H1 (cell line): ENCODE data around the gene STARD7. TPM values are rescaled to one million over a fixed set of nuclear protein-coding genes. Genes with fewer than 3 reads are reported as not detected.

Experiments
- CTCF ChIA-PET: fragments of 300-600 bp; sonication (Branson Sonifier 250); formaldehyde crosslinking; loops from one replicate; lab custom pipeline; 2021; ENCODE audit not compliant: partially characterized antibody; lab: Charles Lee
- POLR2A ChIA-PET: fragments of 300-600 bp; sonication (Branson Sonifier 250); formaldehyde crosslinking; loops from one replicate; lab custom pipeline; 2021; ENCODE audit warnings: inconsistent platforms; ENCODE audit not compliant: partially characterized antibody; lab: Charles Lee
- DNase-seq, 2 experiments: peaks; one replicate each; pipeline versions ENCODE4 v3.0.0 to v3.0.0-alpha.2; 2010 to 2022; ENCODE audit warnings: low spot score in 2 of 2, low read depth in 1 of 2, mixed read lengths in 1 of 2
- FAIRE-seq: peaks from 2 replicates; lab custom pipeline; 2011; peaks lifted over from hg19 to GRCh38; lab: Jason Lieb, UNC
- H2AFZ ChIP-seq: 2 replicates; pipeline ENCODE4 v1.8.1; 2012; ENCODE audit warnings: low read length, inconsistent platforms
- H2AK5ac ChIP-seq: 2 replicates; pipeline ENCODE4 v1.6.1; 2013; ENCODE audit warnings: low read depth, low read length
- H2BK120ac ChIP-seq: replicated peaks from 2 replicates; pipeline ENCODE3; 2013; ENCODE audit warnings: low read depth, low read length, inconsistent platforms
- H2BK12ac ChIP-seq: 2 replicates; pipeline ENCODE4 v1.6.1; 2013; ENCODE audit warnings: low read depth, low read length
- H2BK15ac ChIP-seq: 2 replicates; pipeline ENCODE4 v1.6.1; 2013; ENCODE audit warnings: low read length
- H2BK20ac ChIP-seq: 2 replicates; pipeline ENCODE4 v1.6.1; 2013; ENCODE audit warnings: low read length
- H2BK5ac ChIP-seq: 2 replicates; pipeline ENCODE4 v1.6.1; 2013; ENCODE audit warnings: low read depth, low read length
- H3K14ac ChIP-seq: 2 replicates; pipeline ENCODE4 v1.6.1; 2013; ENCODE audit warnings: inconsistent platforms; ENCODE audit not compliant: insufficient read length
- H3K18ac ChIP-seq: 2 replicates; pipeline ENCODE4 v1.6.1; 2013; ENCODE audit warnings: low read length; ENCODE audit errors: extremely low read depth
- H3K23ac ChIP-seq: 2 replicates; pipeline ENCODE4 v1.6.1; 2013; ENCODE audit warnings: inconsistent platforms; ENCODE audit not compliant: insufficient read length
- H3K23me2 ChIP-seq: 2 replicates; pipeline ENCODE4 v1.6.1; 2013; ENCODE audit warnings: low read depth, low read length
- H3K27ac ChIP-seq: 2 replicates; pipeline ENCODE4 v1.6.1; 2011; ENCODE audit warnings: low read depth, low read length, inconsistent platforms
- H3K27me3 ChIP-seq, 4 experiments: replicated peaks in 1 of 4; 1 replicate in 1 of 4; 2 replicates in 3 of 4; pipeline versions ENCODE4 v1.6.1 to v1.8.1; 2011 to 2013; ENCODE audit warnings: low read length in 3 of 4, mild to moderate bottlenecking in 3 of 4, inconsistent platforms in 2 of 4, mixed read lengths in 2 of 4, moderate library complexity in 1 of 4; ENCODE audit not compliant: control insufficient read depth in 3 of 4, insufficient read depth in 3 of 4; ENCODE audit errors: extremely low read depth in 1 of 4
- H3K36me3 ChIP-seq, 4 experiments: 2 replicates each; pipeline versions ENCODE4 v1.6.1 to v1.8.1; 2011 to 2013; ENCODE audit warnings: mild to moderate bottlenecking in 4 of 4, low read length in 3 of 4, moderate library complexity in 2 of 4, control low read depth in 1 of 4, inconsistent platforms in 1 of 4; ENCODE audit not compliant: insufficient read depth in 4 of 4, control insufficient read depth in 2 of 4
- H3K4ac ChIP-seq: replicated peaks from 2 replicates; pipeline ENCODE3; 2013; ENCODE audit warnings: low read length, low read depth, mixed read lengths, inconsistent platforms; ENCODE audit not compliant: insufficient read length
- H3K4me1 ChIP-seq, 4 experiments: replicated peaks in 1 of 4; 1 replicate in 1 of 4; 2 replicates in 3 of 4; pipeline versions ENCODE4 v1.6.1 to v1.8.1; 2011 to 2013; ENCODE audit warnings: low read length in 3 of 4, inconsistent platforms in 2 of 4, mixed read lengths in 1 of 4; ENCODE audit not compliant: insufficient read depth in 4 of 4, control insufficient read depth in 3 of 4
- H3K4me2 ChIP-seq, 2 experiments: 2 replicates each; pipeline versions ENCODE4 v1.6.1 to v1.8.1; 2011 to 2013; ENCODE audit warnings: low read depth in 2 of 2, low read length in 2 of 2, control low read depth in 1 of 2, inconsistent platforms in 1 of 2, mild to moderate bottlenecking in 1 of 2; ENCODE audit not compliant: insufficient read depth in 1 of 2
- H3K4me3 ChIP-seq, 4 experiments: fragments of 200-600, 300-600 bp in 1 of 4; sonication (generic), shearing (Covaris generic), sonication (Bioruptor Twin) in 1 of 4; 2 replicates each; pipeline versions ENCODE4 v1.5.1 to v1.8.1; 2011 to 2016; ENCODE audit warnings: low read length in 4 of 4, low read depth in 3 of 4, control low read depth in 2 of 4, inconsistent platforms in 2 of 4, mild to moderate bottlenecking in 2 of 4, mixed read lengths in 1 of 4, moderate library complexity in 1 of 4; ENCODE audit not compliant: insufficient read depth in 2 of 4; ENCODE audit errors: extremely low read depth in 1 of 4
- H3K56ac ChIP-seq: replicated peaks from 2 replicates; pipeline ENCODE3; 2013; ENCODE audit warnings: low read depth, mild to moderate bottlenecking, mixed read lengths, low read length, inconsistent platforms; ENCODE audit not compliant: insufficient read length
- H3K79me1 ChIP-seq: 2 replicates; pipeline ENCODE4 v1.6.1; 2013; ENCODE audit warnings: low read depth, low read length, control low read depth
- H3K79me2 ChIP-seq, 2 experiments: 2 replicates each; pipeline versions ENCODE4 v1.6.1 to v1.8.1; 2012 to 2013; ENCODE audit warnings: low read length in 2 of 2, mild to moderate bottlenecking in 2 of 2, inconsistent platforms in 1 of 2; ENCODE audit not compliant: insufficient read depth in 2 of 2, control insufficient read depth in 1 of 2
- H3K9ac ChIP-seq, 4 experiments: replicated peaks in 1 of 4; 1 replicate in 1 of 4; 2 replicates in 3 of 4; pipeline versions ENCODE4 v1.6.1 to v1.8.1; 2011 to 2013; ENCODE audit warnings: low read depth in 3 of 4, low read length in 3 of 4, control low read depth in 2 of 4, mild to moderate bottlenecking in 2 of 4, moderate library complexity in 2 of 4, inconsistent platforms in 1 of 4; ENCODE audit errors: extremely low read depth in 1 of 4
- H3K9me3 ChIP-seq, 2 experiments: 2 replicates each; pipeline versions ENCODE4 v1.6.1 to v1.8.1; 2012 to 2013; ENCODE audit warnings: mild to moderate bottlenecking in 2 of 2, moderate library complexity in 2 of 2, control low read depth in 1 of 2, inconsistent platforms in 1 of 2, low read depth in 1 of 2, low read length in 1 of 2, mixed read lengths in 1 of 2; ENCODE audit not compliant: insufficient read depth in 2 of 2
- H4K20me1 ChIP-seq, 2 experiments: replicated peaks in 1 of 2; 2 replicates each; pipeline versions ENCODE3 to v1.8.1; 2011 to 2013; ENCODE audit warnings: inconsistent platforms in 2 of 2, low read length in 2 of 2, mild to moderate bottlenecking in 1 of 2; ENCODE audit not compliant: insufficient read depth in 2 of 2, control insufficient read depth in 1 of 2
- H4K5ac ChIP-seq: 2 replicates; pipeline ENCODE4 v1.6.1; 2013; ENCODE audit warnings: low read length, low read depth, mixed read lengths, inconsistent platforms; ENCODE audit not compliant: insufficient read length
- H4K8ac ChIP-seq: 2 replicates; pipeline ENCODE4 v1.8.0; 2013; ENCODE audit warnings: mild to moderate bottlenecking, moderate library complexity, low read length, inconsistent platforms; ENCODE audit not compliant: insufficient read depth; ENCODE audit errors: extremely low read depth
- H4K91ac ChIP-seq: replicated peaks from 2 replicates; pipeline ENCODE3; 2013; ENCODE audit warnings: low read length, mixed read lengths, inconsistent platforms; ENCODE audit not compliant: insufficient read length
- BRCA1 ChIP-seq: IDR thresholded peaks from 2 replicates; pipeline ENCODE4 v1.6.1; 2012; ENCODE audit warnings: low read depth, low read length, improper control_type of control experiment
- KDM1A ChIP-seq: fragments of 200-600, 300-600 bp; sonication (generic); IDR thresholded peaks from 2 replicates; pipeline ENCODE4 v1.7.1; 2016; ENCODE audit warnings: mild to moderate bottlenecking, low read length, borderline replicate concordance
- POLR2A ChIP-seq, 2 experiments: IDR thresholded peaks; 1 replicate in 1 of 2; 2 replicates in 1 of 2; pipeline ENCODE4 v1.6.1; 2011; ENCODE audit warnings: low read depth in 2 of 2, low read length in 2 of 2, mild to moderate bottlenecking in 2 of 2; ENCODE audit errors: control extremely low read depth in 1 of 2
- RAD21 ChIP-seq, 2 experiments: IDR thresholded peaks in 1 of 2; conservative IDR thresholded peaks in 1 of 2; 2 replicates each; pipeline ENCODE4 v1.6.1; 2011; ENCODE audit warnings: low read depth in 2 of 2, low read length in 2 of 2, improper control_type of control experiment in 1 of 2, inconsistent platforms in 1 of 2, mild to moderate bottlenecking in 1 of 2, moderate library complexity in 1 of 2
- SIRT6 ChIP-seq: IDR thresholded peaks from one replicate; pipeline ENCODE4 v1.7.1; 2012; ENCODE audit warnings: low read length, inconsistent platforms
- SIX5 ChIP-seq: IDR thresholded peaks from 2 replicates; pipeline ENCODE4 v1.6.1; 2011; ENCODE audit warnings: mild to moderate bottlenecking, low read depth, low read length
- TBP ChIP-seq: IDR thresholded peaks from 2 replicates; pipeline ENCODE4 v1.6.1; 2011; ENCODE audit warnings: low read depth, low read length, improper control_type of control experiment
- TEAD4 ChIP-seq: IDR thresholded peaks from 2 replicates; pipeline ENCODE4 v1.6.1; 2012; ENCODE audit warnings: low read depth, low read length, inconsistent platforms, mixed read lengths
- YY1 ChIP-seq: IDR thresholded peaks from 2 replicates; pipeline ENCODE4 v1.6.1; 2011; ENCODE audit warnings: low read depth, mild to moderate bottlenecking, low read length
- WGBS, 2 experiments: shearing (Covaris generic) in 1 of 2; methylation state at CpG; one replicate each; pipeline versions ENCODE4 v1.1.6 to v1.1.7; 2013 to 2015; ENCODE audit warnings: low lambda C conversion rate in 2 of 2, mixed read lengths in 2 of 2, inconsistent platforms in 1 of 2, low coverage in 1 of 2, missing lambda C conversion rate in 1 of 2; ENCODE audit not compliant: insufficient replicate concordance in 2 of 2, insufficient coverage in 1 of 2, insufficient read length in 1 of 2; ENCODE audit errors: extremely low coverage in 1 of 2, missing lambda C conversion rate in 1 of 2; 5-methylcytosine and 5-hydroxymethylcytosine counted together
- polyA plus RNA-seq, 7 experiments: library from polyadenylated mRNA; depleted of rRNA in 3 of 7; stranded (reverse) in 5 of 7; unstranded in 2 of 7; fragments of >200 nt in 5 of 7; fragments of 200-250 nt in 2 of 7; gene quantifications; 1 replicate in 5 of 7; 2 replicates in 1 of 7; 4 replicates in 1 of 7; pipeline versions ENCODE4 v1.2.1 to v1.2.3, GENCODE V29; 2011 to 2013; ENCODE audit warnings: missing spikeins in 2 of 7, mixed read lengths in 2 of 7
- total RNA-seq: library from RNA; stranded (reverse); fragmentation: NEBNext Ultra II Directional; extraction: Animal tissue kit (Norgen Biotek cat#: 25700); gene quantifications from 2 replicates; pipeline ENCODE4 v1.2.1, GENCODE V29; 2021

The STARD7 gene
- total and polyA plus RNA-seq, 2 of the 8 experiments (the other 6 are each of a cell fraction or from before 2014, with no cell fraction given) = 89.1 to 200 TPM

DNA sequence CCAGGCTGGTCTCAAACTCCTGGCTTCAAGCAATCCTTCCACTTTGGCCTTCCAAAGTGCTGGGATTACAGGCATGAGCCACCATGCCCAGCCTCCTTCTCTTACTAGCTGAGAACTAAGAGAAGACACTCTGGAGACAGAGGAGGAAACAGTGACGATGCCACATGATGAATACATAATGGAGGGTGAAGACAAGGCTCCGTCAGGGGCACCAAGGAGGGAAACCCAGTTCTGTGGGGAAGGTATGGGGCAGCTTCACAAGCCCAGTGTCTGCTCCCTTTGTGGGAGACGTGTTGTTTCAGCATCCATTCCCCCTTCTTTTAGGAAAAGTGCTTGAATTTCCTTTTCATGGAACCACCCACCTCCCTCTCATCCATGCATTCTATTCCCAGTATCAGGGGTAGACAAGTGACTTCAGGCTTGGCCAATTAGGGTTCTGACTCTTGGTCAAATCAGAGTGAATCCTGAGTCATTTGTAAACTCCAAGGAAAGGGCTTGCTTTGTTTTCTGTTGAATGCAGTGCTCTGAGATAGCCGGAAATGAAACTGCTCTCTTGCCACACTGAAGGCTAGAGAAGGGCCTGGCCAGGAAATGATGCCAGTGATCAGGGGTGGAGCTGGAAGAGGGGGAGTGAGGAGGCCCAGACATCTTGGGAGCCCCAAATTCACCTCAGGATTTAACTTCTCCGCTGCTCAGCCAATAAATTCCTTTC, 33.4 kb upstream of the STARD7 start:
- no peaks in the 10 kb centered on the region for H3K23me2 ChIP-seq
- ChIA-PET CTCF (interaction anchor here (0.7 to 4.7 kb wide), 15 partner anchors 8 to 249 kb away, joined by 3 to 43 read pairs (median 5); no protein-coding TSS in a partner anchor), POLR2A (interaction anchor here (0.6 to 0.9 kb wide), 3 partner anchors 33 to 299 kb away, joined by 3 read pairs; partner anchors contain the start of gene ADRA2B)
- H3K79me1 ChIP-seq = no peaks in the 10 kb centered on the region
- H3K9ac ChIP-seq = no peak overlapping the region
- H3K14ac ChIP-seq = no peak overlapping the region
- no peaks in the 10 kb centered on the region for H3K9me3 ChIP-seq
- no peak overlapping the region for H3K4me2 ChIP-seq
- H2BK15ac ChIP-seq = no peak overlapping the region
- no peak for TF ChIP-seq BRCA1
- no peak for TF ChIP-seq SIRT6
- no peak for TF ChIP-seq TBP
- no peak for TF ChIP-seq POLR2A (IDR thresholded peaks at IDR 0.05; ENCODE audit: control extremely low read depth in 1 of 2, low read depth in 2 of 2, low read length in 2 of 2)
- TF ChIP-seq YY1 = no peak
- no peak for TF ChIP-seq RAD21 (IDR thresholded peaks at IDR 0.05 in 1 of 2, conservative IDR thresholded peaks at IDR 0.05 in 1 of 2; ENCODE audit: low read depth in 2 of 2, low read length in 2 of 2)
- no peak for TF ChIP-seq TEAD4
- TF ChIP-seq KDM1A = no peak
- TF ChIP-seq SIX5 = no peak
- no peak overlapping the region for H3K56ac ChIP-seq
- H3K18ac ChIP-seq = no peak overlapping the region
- H3K23ac ChIP-seq = no peak overlapping the region
- H3K36me3 ChIP-seq = no peaks in the 10 kb centered on the region
- H4K20me1 ChIP-seq = no peaks in the 10 kb centered on the region
- H4K91ac ChIP-seq = no peak overlapping the region
- WGBS, 2 experiments = 90% methylated on average over 5 of the region's 5 CpGs; no CpG with 5 or more reads in 1 of the 2 experiments
- H3K4me1 ChIP-seq = peaks cover 0 to 3% (median 0%) of the 10 kb centered on the region in 4 experiments; a peak in 1 of 7 replicates
- H3K4me3 ChIP-seq = no peak overlapping the region
- H2BK120ac ChIP-seq = no peak overlapping the region
- H3K79me2 ChIP-seq = no peaks in the 10 kb centered on the region
- H2BK12ac ChIP-seq = no peak overlapping the region
- H3K4ac ChIP-seq = no peak overlapping the region
- H2BK5ac ChIP-seq = no peak overlapping the region
- no peak for FAIRE-seq
- no peak overlapping the region for H2BK20ac ChIP-seq
- H4K5ac ChIP-seq = no peak overlapping the region
- DNase-seq = no peak
- H2AFZ ChIP-seq = no peak overlapping the region
- H2AK5ac ChIP-seq = no peak overlapping the region
- no peaks in the 10 kb centered on the region for H3K27me3 ChIP-seq
- H4K8ac ChIP-seq = no peak overlapping the region
- no peak overlapping the region for H3K27ac ChIP-seq
